Cardiac muscle cell (in vitro differentiated cells and primary cell): ENCODE results near the gene TMPRSS7. TPM values are rescaled to one million over a fixed set of nuclear protein-coding genes. Genes with fewer than 3 reads are reported as not detected.

Experiments used
- DNase-seq, 2 donors: peaks; one replicate each; pipeline versions ENCODE4 v3.0.0 to v3.0.0-alpha.2; 2010 to 2017; ENCODE audit warnings: low read depth in 1 of 2, low spot score in 1 of 2
- H3K27ac ChIP-seq: fragments of 200-600 bp; sonication (generic); 2 replicates; pipeline ENCODE4 v1.5.1; 2016
- H3K27me3 ChIP-seq: fragments of 200-600 bp; sonication (generic); 2 replicates; pipeline ENCODE4 v1.6.0; 2016; ENCODE audit warnings: control low read depth
- H3K36me3 ChIP-seq: fragments of 200-600 bp; sonication (generic); 2 replicates; pipeline ENCODE4 v1.5.1; 2016; ENCODE audit warnings: control low read depth
- H3K4me1 ChIP-seq: fragments of 200-600 bp; sonication (generic); 2 replicates; pipeline ENCODE4 v1.8.1; 2017; ENCODE audit warnings: low read depth, mild to moderate bottlenecking, mixed run types
- H3K4me3 ChIP-seq: fragments of 200-600 bp; sonication (generic); 2 replicates; pipeline ENCODE4 v1.5.1; 2016; ENCODE audit warnings: mild to moderate bottlenecking
- H3K9me3 ChIP-seq: fragments of 200-600 bp; sonication (generic); 2 replicates; pipeline ENCODE4 v1.5.1; 2017; ENCODE audit warnings: low read depth, mild to moderate bottlenecking, control low read depth
- CTCF ChIP-seq: IDR thresholded peaks from 2 replicates; pipeline ENCODE4 v1.5.1; 2012; ENCODE audit warnings: low read depth, mild to moderate bottlenecking, low read length
- polyA plus RNA-seq: library from polyadenylated mRNA; unstranded; fragments of >200 nt; fragmentation: Nextera tagmentation; extraction: Ambion mirVana; gene quantifications from 2 replicates; pipeline ENCODE4 v1.2.1, GENCODE V29; 2016
- total RNA-seq: library from RNA; depleted of rRNA; stranded (reverse); fragments of >200 nt; gene quantifications from 2 replicates; pipeline ENCODE4 v1.2.3, GENCODE V29; 2016

Gene TMPRSS7
- total and polyA plus RNA-seq, 2 experiments from 2014 or later = not detected

GRCh38 chr3:112129925-112130637 lies 95.5 kb downstream of the TMPRSS7 start:
- H3K4me3 ChIP-seq = no peak overlapping the region
- H3K27ac ChIP-seq = no peak overlapping the region
- H3K9me3 ChIP-seq = no peaks in the 10 kb centered on the region
- no peak for TF ChIP-seq CTCF
- no peak for DNase-seq
- H3K27me3 ChIP-seq = no peaks in the 10 kb centered on the region
- peaks cover 56% of the 10 kb centered on the region for H3K4me1 ChIP-seq
- no peaks in the 10 kb centered on the region for H3K36me3 ChIP-seq

- Histone ChIP-seq H3K27me3 (no peaks in the 10 kb centered on the region), H3K4me3 (no peak overlapping the region), H3K4me1 (peaks cover 51% of the 10 kb centered on the region), H3K27ac (no peak overlapping the region), H3K9me3 (no peaks in the 10 kb centered on the region), H3K36me3 (no peaks in the 10 kb centered on the region)
- TF ChIP-seq CTCF = no peak
- DNase-seq = no peak
These were observed 96.1 kb downstream of the TMPRSS7 start for GRCh38 chr3:112130638-112130993.

Other genes starting within 250 kb of the TMPRSS7 start
- gene PHLDB2, start 175.5 kb upstream of the TMPRSS7 start, total RNA-seq = 11.2 and 27.2 TPM in 2 replicates
- 11.3 and 24.4 TPM in 2 replicates for gene PHLDB2, start 175.5 kb upstream of the TMPRSS7 start, polyA plus RNA-seq
- gene ABHD10, start 55.7 kb upstream of the TMPRSS7 start, total RNA-seq = 22.6 and 27.9 TPM in 2 replicates
- gene ABHD10, start 55.7 kb upstream of the TMPRSS7 start, polyA plus RNA-seq = 37.6 and 45.9 TPM in 2 replicates
- 1.6 and 4.2 TPM in 2 replicates for gene TAGLN3, start 35.8 kb upstream of the TMPRSS7 start, total RNA-seq
- 1.1 and 1.6 TPM in 2 replicates for gene TAGLN3, start 35.8 kb upstream of the TMPRSS7 start, polyA plus RNA-seq
- 10.4 and 15.4 TPM in 2 replicates for gene C3orf52, start 51.7 kb downstream of the TMPRSS7 start, total RNA-seq
- gene C3orf52, start 51.7 kb downstream of the TMPRSS7 start, polyA plus RNA-seq = 10.0 and 18.8 TPM in 2 replicates
- gene GCSAM, start 98.5 kb downstream of the TMPRSS7 start, total RNA-seq = not detected in 2 replicates
- 0.66 and 1.7 TPM in 2 replicates for gene GCSAM, start 98.5 kb downstream of the TMPRSS7 start, polyA plus RNA-seq